ENCODE measurements around the gene PPFIBP1. TPM values are rescaled to one million over a fixed set of nuclear protein-coding genes. Genes with fewer than 3 reads are reported as not detected.
"Not testable (repeated sequence)": the region's sequence is repeated elsewhere in the genome, so short reads cannot be mapped to it uniquely, and the experiment has no call there.

Gene PPFIBP1
- total and polyA plus RNA-seq, 4 experiments from 2014 or later = 2.1 to 6.5 (median 3.8) TPM

GRCh38 chr12:27578689-27579372 is 54.8 kb downstream of the PPFIBP1 start:
- ChIA-PET POLR2A (ENCODE audit: partially characterized antibody) (no interaction called here), CTCF (ENCODE audit: partially characterized antibody) (no interaction called here)
- Mint-ChIP-seq H3K27me3 (peaks cover 0 to 2% of the 10 kb centered on the region in 2 donors), H3K4me3 (no peak overlapping the region), H3K27ac (no peak overlapping the region), H3K9me3 (no peaks in the 10 kb centered on the region), H3K4me1 (no peaks in the 10 kb centered on the region), H3K36me3 (peaks cover 2 to 8% of the 10 kb centered on the region in 2 donors)
- Histone ChIP-seq H3K4me3 (ENCODE audit: low read length in 2 of 2) (no peak overlapping the region), H3K27ac (ENCODE audit: low read depth, low read length) (no peak overlapping the region), H3K9me3 (ENCODE audit: control insufficient read depth in 1 of 2, low read length in 2 of 2) (no peaks in the 10 kb centered on the region), H3K36me3 (ENCODE audit: insufficient read depth, low read length) (no peaks in the 10 kb centered on the region), H3K4me1 (ENCODE audit: insufficient read depth, low read length) (no peaks in the 10 kb centered on the region), H3K27me3 (ENCODE audit: insufficient read depth, low read length) (no peaks in the 10 kb centered on the region)
- no peak for DNase-seq
- intact Hi-C loops (cut with micrococcal nuclease) = no loop called here

DNA sequence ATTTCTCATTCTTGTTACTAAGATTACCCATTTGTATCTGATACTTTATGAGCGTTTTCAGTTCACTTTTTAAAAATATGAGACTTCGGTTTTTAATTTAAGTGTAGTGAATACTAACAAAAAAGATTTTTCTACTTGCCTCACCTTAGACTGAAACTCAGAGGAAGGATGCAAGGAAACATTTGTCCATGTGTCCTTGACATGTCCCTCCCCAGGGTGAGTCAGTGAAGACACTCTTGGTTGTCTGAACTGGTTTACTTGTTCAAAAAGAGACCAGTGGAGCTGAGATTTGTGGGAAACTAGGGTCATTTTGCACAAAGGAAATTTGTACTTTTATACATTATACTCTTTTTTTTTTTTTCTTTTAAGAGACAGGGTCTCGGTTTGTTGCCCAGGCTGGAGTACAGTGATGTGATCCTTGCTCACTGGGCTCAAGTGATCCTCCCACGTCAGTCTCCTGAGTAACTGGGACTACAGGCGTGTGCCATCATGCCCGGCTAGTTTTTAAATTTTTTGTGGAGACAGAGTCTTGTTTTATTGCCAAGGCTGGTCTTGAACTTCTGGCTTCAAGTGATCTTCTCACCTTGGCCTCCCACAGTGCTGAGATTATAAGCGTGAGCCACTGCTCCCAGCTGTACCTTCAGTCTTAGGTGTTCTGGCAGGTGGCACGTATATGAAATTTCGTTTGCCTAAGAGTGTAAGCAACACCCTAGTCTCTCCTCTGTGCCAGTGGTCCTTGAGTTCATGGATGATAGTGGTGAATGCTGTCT is 56.7 kb downstream of the PPFIBP1 start:
- H3K27ac ChIP-seq (ENCODE audit: low read depth, low read length) = no peak overlapping the region
- H3K4me3 ChIP-seq (ENCODE audit: low read length in 2 of 2) = no peak overlapping the region

GRCh38 chr12:27581331-27581671 is 57.3 kb downstream of the PPFIBP1 start:
- intact Hi-C loops (cut with micrococcal nuclease); H3K27ac Mint-ChIP-seq: not testable (repeated sequence)

More for the DNA sequence above, 56.7 kb downstream of the PPFIBP1 start:
- CTCF ChIA-PET (ENCODE audit: partially characterized antibody) = no interaction called here
- POLR2A ChIA-PET (ENCODE audit: partially characterized antibody) = no interaction called here
- H3K9me3 ChIP-seq (ENCODE audit: control insufficient read depth in 1 of 2, low read length in 2 of 2) = no peaks in the 10 kb centered on the region
- H3K27me3 Mint-ChIP-seq = peaks cover 0 to 2% of the 10 kb centered on the region in 2 donors
- no peaks in the 10 kb centered on the region for H3K4me1 ChIP-seq (ENCODE audit: insufficient read depth, low read length)
- H3K27me3 ChIP-seq (ENCODE audit: insufficient read depth, low read length) = no peaks in the 10 kb centered on the region
- no peak overlapping the region for H3K27ac Mint-ChIP-seq
- H3K36me3 ChIP-seq (ENCODE audit: insufficient read depth, low read length) = no peaks in the 10 kb centered on the region
- intact Hi-C loops (cut with micrococcal nuclease) = no loop called here
- no peak overlapping the region for H3K4me3 Mint-ChIP-seq
- no peaks in the 10 kb centered on the region for H3K9me3 Mint-ChIP-seq
- no peaks in the 10 kb centered on the region for H3K4me1 Mint-ChIP-seq
- peaks cover 2 to 8% of the 10 kb centered on the region in 2 donors for H3K36me3 Mint-ChIP-seq
- no peak for DNase-seq

GRCh38 chr12:27581833-27582232 is 57.8 kb downstream of the PPFIBP1 start:
- POLR2A ChIA-PET (ENCODE audit: partially characterized antibody); H3K27me3 Mint-ChIP-seq; H3K4me1 ChIP-seq (ENCODE audit: insufficient read depth, low read length); H3K36me3 Mint-ChIP-seq; CTCF ChIA-PET (ENCODE audit: partially characterized antibody); H3K27ac ChIP-seq (ENCODE audit: low read depth, low read length); H3K4me1 Mint-ChIP-seq; H3K36me3 ChIP-seq (ENCODE audit: insufficient read depth, low read length); DNase-seq; H3K27me3 ChIP-seq (ENCODE audit: insufficient read depth, low read length); H3K27ac Mint-ChIP-seq; H3K4me3 ChIP-seq (ENCODE audit: low read length in 2 of 2); intact Hi-C loops (cut with micrococcal nuclease); H3K9me3 Mint-ChIP-seq; H3K9me3 ChIP-seq (ENCODE audit: control insufficient read depth in 1 of 2, low read length in 2 of 2); H3K4me3 Mint-ChIP-seq: not testable (repeated sequence)

More at GRCh38 chr12:27581331-27581671, 57.3 kb downstream of the PPFIBP1 start:
- H3K4me1 ChIP-seq (ENCODE audit: insufficient read depth, low read length); H3K4me1 Mint-ChIP-seq; H3K4me3 Mint-ChIP-seq; H3K27ac ChIP-seq (ENCODE audit: low read depth, low read length); DNase-seq; POLR2A ChIA-PET (ENCODE audit: partially characterized antibody); H3K36me3 Mint-ChIP-seq; H3K4me3 ChIP-seq (ENCODE audit: low read length in 2 of 2); H3K9me3 Mint-ChIP-seq; CTCF ChIA-PET (ENCODE audit: partially characterized antibody); H3K27me3 ChIP-seq (ENCODE audit: insufficient read depth, low read length); H3K9me3 ChIP-seq (ENCODE audit: control insufficient read depth in 1 of 2, low read length in 2 of 2); H3K27me3 Mint-ChIP-seq; H3K36me3 ChIP-seq (ENCODE audit: insufficient read depth, low read length): not testable (repeated sequence)

- CTCF ChIA-PET (ENCODE audit: partially characterized antibody); H3K9me3 ChIP-seq (ENCODE audit: control insufficient read depth in 1 of 2, low read length in 2 of 2); H3K27me3 Mint-ChIP-seq; H3K4me3 ChIP-seq (ENCODE audit: low read length in 2 of 2); H3K36me3 Mint-ChIP-seq; intact Hi-C loops (cut with micrococcal nuclease); H3K4me1 Mint-ChIP-seq; H3K27me3 ChIP-seq (ENCODE audit: insufficient read depth, low read length); H3K9me3 Mint-ChIP-seq; DNase-seq; H3K36me3 ChIP-seq (ENCODE audit: insufficient read depth, low read length); H3K27ac Mint-ChIP-seq; H3K4me3 Mint-ChIP-seq; H3K27ac ChIP-seq (ENCODE audit: low read depth, low read length); POLR2A ChIA-PET (ENCODE audit: partially characterized antibody); H3K4me1 ChIP-seq (ENCODE audit: insufficient read depth, low read length): not testable (repeated sequence)
Observed at GRCh38 chr12:27582445-27582844, 58.4 kb downstream of the PPFIBP1 start.

- peaks cover 4 to 8% (median 6%) of the 10 kb centered on the region in 4 donors for H3K4me1 Mint-ChIP-seq
- H3K4me3 Mint-ChIP-seq = no peak overlapping the region
- Histone ChIP-seq H3K9me3 (ENCODE audit: control insufficient read depth in 1 of 2, low read length in 2 of 2) (no peaks in the 10 kb centered on the region), H3K27ac (ENCODE audit: low read depth, low read length) (no peak overlapping the region), H3K36me3 (ENCODE audit: insufficient read depth, low read length) (no peaks in the 10 kb centered on the region), H3K4me1 (ENCODE audit: insufficient read depth, low read length) (no peaks in the 10 kb centered on the region), H3K4me3 (ENCODE audit: low read length in 2 of 2) (no peak overlapping the region), H3K27me3 (ENCODE audit: insufficient read depth, low read length) (no peaks in the 10 kb centered on the region)
- DNase-seq = no peak
- intact Hi-C loops (cut with micrococcal nuclease) = no loop called here
- H3K27me3 Mint-ChIP-seq = peaks cover 0 to 2% of the 10 kb centered on the region in 2 donors
- H3K9me3 Mint-ChIP-seq = no peaks in the 10 kb centered on the region
- no peak overlapping the region for H3K27ac Mint-ChIP-seq
- ChIA-PET CTCF (ENCODE audit: partially characterized antibody) (no interaction called here), POLR2A (ENCODE audit: partially characterized antibody) (no interaction called here)
- H3K36me3 Mint-ChIP-seq = peaks cover 2 to 8% of the 10 kb centered on the region in 2 donors
Observed at GRCh38 chr12:27583057-27583797, 59.2 kb downstream of the PPFIBP1 start.

- H3K36me3 ChIP-seq (ENCODE audit: insufficient read depth, low read length) = no peaks in the 10 kb centered on the region
- Mint-ChIP-seq H3K9me3 (no peaks in the 10 kb centered on the region), H3K4me3 (no peak overlapping the region), H3K36me3 (peaks cover 0 to 8% of the 10 kb centered on the region in 2 donors), H3K27me3 (peaks cover 0 to 2% of the 10 kb centered on the region in 2 donors), H3K4me1 (peaks cover 4 to 10% (median 8%) of the 10 kb centered on the region in 4 donors), H3K27ac (no peak overlapping the region)
- ChIA-PET CTCF (ENCODE audit: partially characterized antibody) (no interaction called here), POLR2A (ENCODE audit: partially characterized antibody) (no interaction called here)
- no peaks in the 10 kb centered on the region for H3K4me1 ChIP-seq (ENCODE audit: insufficient read depth, low read length)
- no peaks in the 10 kb centered on the region for H3K27me3 ChIP-seq (ENCODE audit: insufficient read depth, low read length)
- no peaks in the 10 kb centered on the region for H3K9me3 ChIP-seq (ENCODE audit: control insufficient read depth in 1 of 2, low read length in 2 of 2)
- intact Hi-C loops (cut with micrococcal nuclease) = no loop called here
- no peak overlapping the region for H3K4me3 ChIP-seq (ENCODE audit: low read length in 2 of 2)
- H3K27ac ChIP-seq (ENCODE audit: low read depth, low read length) = no peak overlapping the region
- no peak for DNase-seq
Observed at GRCh38 chr12:27583981-27584380, 60.0 kb downstream of the PPFIBP1 start.
